Measurements from ENCODE around the gene SPNS3. TPM values are rescaled to one million over a fixed set of nuclear protein-coding genes. Genes with fewer than 3 reads are reported as not detected.
A peak's percentile ranks its signal among the peaks of the same experiment; 100 is the strongest.

Gene SPNS3
- total and polyA plus RNA-seq, 2 experiments from 2014 or later, result not detected

GRCh38 chr17:4530799-4531730 is 97.3 kb downstream of the SPNS3 start:
- peak in 1 of 2 donors; percentile 72 for DNase-seq (ENCODE audit: low read depth in 1 of 2, low spot score in 1 of 2)
- Histone ChIP-seq H3K27me3 (no peaks in the 10 kb centered on the region), H3K4me3 (no peak overlapping the region), H3K4me1 (ENCODE audit: low read depth) (peaks cover 6% of the 10 kb centered on the region), H3K9me3 (ENCODE audit: low read depth) (no peaks in the 10 kb centered on the region), H3K36me3 (no peaks in the 10 kb centered on the region), H3K27ac (no peak overlapping the region)
- TF ChIP-seq CTCF (IDR thresholded peaks at IDR 0.05; ENCODE audit: low read depth, low read length), result no peak

- Histone ChIP-seq H3K4me1 (ENCODE audit: low read depth) (peaks cover 13% of the 10 kb centered on the region), H3K9me3 (ENCODE audit: low read depth) (no peaks in the 10 kb centered on the region), H3K27ac (no peak overlapping the region), H3K27me3 (no peaks in the 10 kb centered on the region), H3K36me3 (no peaks in the 10 kb centered on the region), H3K4me3 (no peak overlapping the region)
- no peak for DNase-seq (ENCODE audit: low read depth in 1 of 2, low spot score in 1 of 2)
- TF ChIP-seq CTCF (IDR thresholded peaks at IDR 0.05; ENCODE audit: low read depth, low read length), result no peak
Measured at GRCh38 chr17:4531988-4532736, 98.4 kb downstream of the SPNS3 start.

DNA sequence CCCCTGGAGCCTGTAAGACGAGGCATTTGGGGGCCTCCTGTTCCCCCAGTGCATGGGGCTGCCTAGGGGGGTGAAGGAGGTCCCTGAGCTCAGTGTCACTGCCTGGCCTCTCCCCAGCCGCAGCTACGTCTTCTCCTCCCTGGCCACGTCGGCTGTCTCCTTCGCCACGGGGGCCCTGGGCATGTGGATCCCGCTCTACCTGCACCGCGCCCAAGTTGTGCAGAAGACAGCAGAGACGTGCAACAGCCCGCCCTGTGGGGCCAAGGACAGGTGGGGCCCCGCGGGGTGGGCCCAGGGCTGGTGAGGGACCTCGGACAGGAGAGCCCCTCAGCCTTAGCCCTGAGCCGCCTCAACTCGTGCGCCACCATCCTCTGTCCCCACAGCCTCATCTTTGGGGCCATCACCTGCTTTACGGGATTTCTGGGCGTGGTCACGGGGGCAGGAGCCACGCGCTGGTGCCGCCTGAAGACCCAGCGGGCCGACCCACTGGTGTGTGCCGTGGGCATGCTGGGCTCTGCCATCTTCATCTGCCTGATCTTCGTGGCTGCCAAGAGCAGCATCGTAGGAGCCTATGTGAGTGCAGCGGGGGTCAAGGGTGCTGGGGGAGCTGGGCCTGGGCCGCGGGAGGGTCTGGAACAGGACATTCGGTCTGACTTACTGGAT is 99.3 kb downstream of the SPNS3 start:
- no peaks in the 10 kb centered on the region for H3K9me3 ChIP-seq (ENCODE audit: low read depth)
- no peak overlapping the region for H3K27ac ChIP-seq
- no peaks in the 10 kb centered on the region for H3K27me3 ChIP-seq
- no peak for DNase-seq (ENCODE audit: low read depth in 1 of 2, low spot score in 1 of 2)
- no peaks in the 10 kb centered on the region for H3K36me3 ChIP-seq
- no peak for TF ChIP-seq CTCF (IDR thresholded peaks at IDR 0.05; ENCODE audit: low read depth, low read length)
- peaks cover 13% of the 10 kb centered on the region for H3K4me1 ChIP-seq (ENCODE audit: low read depth)
- H3K4me3 ChIP-seq, result no peak overlapping the region

DNA sequence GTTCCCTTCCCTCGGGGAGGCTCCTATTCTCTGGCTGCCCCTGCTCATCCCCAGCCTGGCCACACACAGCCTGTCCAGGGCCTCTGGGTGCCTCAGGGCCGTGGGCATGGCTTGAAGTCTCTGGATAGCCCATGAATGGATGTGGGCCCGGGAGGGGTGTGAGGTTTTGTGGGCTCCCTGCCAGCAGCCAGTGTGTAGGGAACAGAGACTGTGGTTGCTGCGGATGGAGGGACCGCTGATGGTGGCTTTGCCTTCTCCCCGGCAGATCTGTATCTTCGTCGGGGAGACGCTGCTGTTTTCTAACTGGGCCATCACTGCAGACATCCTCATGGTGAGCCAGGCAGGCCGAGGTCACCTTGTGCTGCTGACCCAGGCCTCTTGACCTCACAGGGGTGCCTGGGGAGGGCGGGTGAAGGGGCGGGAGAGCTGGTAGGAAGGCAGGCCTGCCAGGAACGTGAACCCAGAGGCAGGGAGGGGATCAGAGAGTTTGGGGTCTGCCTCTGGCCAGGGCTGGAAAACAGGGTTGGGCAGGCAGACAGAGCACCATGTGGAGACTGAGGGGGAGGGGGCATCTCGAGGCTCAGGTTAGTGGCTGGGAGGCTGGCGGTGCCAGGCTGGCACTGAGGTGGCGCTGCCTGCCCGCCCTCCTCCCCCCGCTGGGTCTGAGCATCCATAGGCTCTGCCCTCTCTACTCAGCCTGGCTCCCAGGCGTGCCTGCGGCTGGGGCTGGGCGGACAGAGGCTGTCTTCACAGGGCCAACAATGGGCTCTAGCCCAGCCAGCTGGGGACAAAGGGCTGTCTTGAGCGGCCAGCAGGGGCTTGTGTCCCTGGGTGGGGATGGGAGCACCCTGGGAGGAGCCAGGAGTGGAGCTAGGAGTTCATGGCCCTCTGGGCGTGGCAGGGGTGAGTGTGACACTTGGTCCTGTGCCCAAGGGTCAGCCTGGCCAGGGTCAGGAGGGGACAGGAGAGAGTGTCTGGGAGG is 100.1 kb downstream of the SPNS3 start:
- peaks cover 6% of the 10 kb centered on the region for H3K36me3 ChIP-seq
- DNase-seq (ENCODE audit: low read depth in 1 of 2, low spot score in 1 of 2), result no peak
- H3K27me3 ChIP-seq, result no peaks in the 10 kb centered on the region
- no peak overlapping the region for H3K4me3 ChIP-seq
- no peaks in the 10 kb centered on the region for H3K9me3 ChIP-seq (ENCODE audit: low read depth)
- H3K4me1 ChIP-seq (ENCODE audit: low read depth), result peaks cover 13% of the 10 kb centered on the region
- TF ChIP-seq CTCF (IDR thresholded peaks at IDR 0.05; ENCODE audit: low read depth, low read length), result no peak
- H3K27ac ChIP-seq, result no peak overlapping the region

Measured in cardiac muscle cell (in vitro differentiated cells and primary cell).